HG03025 (cell line): ENCODE results near the gene PNPLA6.

ENCODE experiments used
- ATAC-seq: cut with Tn5 transposase; IDR thresholded peaks from one replicate; pipeline ENCODE4 v1.9.1; 2021; ENCODE audit warnings: mild to moderate bottlenecking, moderate library complexity; ENCODE audit not compliant: unreplicated experiment, low FRiP score

Gene PNPLA6

GRCh38 chr19:7515110-7515644, 20.3 kb upstream of the PNPLA6 start:
- ATAC-seq, result no peak

- ATAC-seq, result no peak
Observed at GRCh38 chr19:7515645-7516151, 19.8 kb upstream of the PNPLA6 start, which contains the start of gene ZNF358. Gene ZNF358, plus strand, starts transcription at chr19:7516103. Its CDS starts 3,140 bp downstream, at chr19:7519243.

GRCh38 chr19:7516333-7516732, 19.2 kb upstream of the PNPLA6 start:
- ATAC-seq, result no peak

GRCh38 chr19:7516878-7517277, 18.6 kb upstream of the PNPLA6 start:
- no peak for ATAC-seq

GRCh38 chr19:7519361-7520130, 16.0 kb upstream of the PNPLA6 start:
- no peak for ATAC-seq

- no peak for ATAC-seq
Observed at GRCh38 chr19:7520131-7521051, 15.1 kb upstream of the PNPLA6 start.

GRCh38 chr19:7521551-7522071, 13.9 kb upstream of the PNPLA6 start:
- no peak for ATAC-seq

- ATAC-seq, result peak; percentile 65
Observed at GRCh38 chr19:7522072-7522922, 13.2 kb upstream of the PNPLA6 start, which contains the start of gene MCOLN1. Gene MCOLN1, plus strand, starts transcription at chr19:7522624. Its CDS starts 127 bp downstream, at chr19:7522751.

- peak; percentile 3 for ATAC-seq
Observed at GRCh38 chr19:7522923-7523667, 12.4 kb upstream of the PNPLA6 start.

GRCh38 chr19:7524523-7524922, 11.0 kb upstream of the PNPLA6 start:
- ATAC-seq, result no peak

GRCh38 chr19:7524992-7525739, 10.4 kb upstream of the PNPLA6 start:
- ATAC-seq, result no peak

GRCh38 chr19:7526059-7526929, 9.2 kb upstream of the PNPLA6 start:
- no peak for ATAC-seq

- ATAC-seq, result no peak
Observed at GRCh38 chr19:7527516-7528191, 7.9 kb upstream of the PNPLA6 start.

- no peak for ATAC-seq
Observed at GRCh38 chr19:7528192-7528519, 7.4 kb upstream of the PNPLA6 start.

GRCh38 chr19:7528522-7529245, 6.8 kb upstream of the PNPLA6 start:
- no peak for ATAC-seq

- no peak for ATAC-seq
Observed at GRCh38 chr19:7529246-7529600, 6.3 kb upstream of the PNPLA6 start.
